HG03175 (cell line): Measurements from ENCODE around the gene SMYD3.
"Not testable (repeated sequence)": the region's sequence is repeated elsewhere in the genome, so short reads cannot be mapped to it uniquely, and the experiment has no call there.

Experiments used
- ATAC-seq: cut with Tn5 transposase; IDR thresholded peaks from one replicate; pipeline ENCODE4 v1.9.1; 2021; ENCODE audit warnings: mild to moderate bottlenecking, moderate library complexity; ENCODE audit not compliant: unreplicated experiment

The SMYD3 gene

DNA sequence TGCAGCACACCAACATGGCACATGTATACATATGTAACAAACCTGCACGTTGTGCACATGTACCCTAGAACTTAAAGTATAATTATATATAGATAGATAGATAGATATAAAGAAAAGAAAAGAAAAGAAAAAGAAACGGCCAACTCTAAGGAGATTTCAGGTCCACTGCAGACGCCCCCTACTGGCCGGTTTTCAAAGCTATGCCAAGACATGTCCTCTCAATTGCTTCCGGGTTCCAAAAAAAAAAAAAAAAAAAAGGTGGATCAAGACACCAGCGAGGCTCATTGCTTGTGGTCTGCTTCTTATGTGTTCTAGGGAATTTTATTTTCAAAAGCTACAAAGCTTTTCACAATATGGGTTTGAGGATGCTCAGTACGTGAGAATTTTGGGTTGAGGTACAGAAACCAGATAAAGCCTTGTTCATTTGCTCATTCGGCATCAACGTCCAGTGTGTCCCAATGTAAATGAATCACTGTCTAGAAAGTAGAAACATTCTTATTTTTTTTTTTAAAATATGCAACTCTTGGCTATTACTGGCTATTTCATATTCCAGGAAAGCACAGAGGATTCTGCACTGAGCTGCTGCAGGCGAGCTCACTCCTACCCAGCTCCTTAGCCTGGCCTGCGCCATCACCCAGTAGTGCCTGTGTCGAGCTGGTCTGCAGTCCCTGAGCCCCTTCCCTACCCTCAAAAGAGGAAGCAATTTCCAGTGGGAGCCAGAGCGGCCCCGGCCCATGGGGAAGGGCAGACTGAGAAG is 709.3 kb downstream of the SMYD3 start:
- no peak for ATAC-seq

DNA sequence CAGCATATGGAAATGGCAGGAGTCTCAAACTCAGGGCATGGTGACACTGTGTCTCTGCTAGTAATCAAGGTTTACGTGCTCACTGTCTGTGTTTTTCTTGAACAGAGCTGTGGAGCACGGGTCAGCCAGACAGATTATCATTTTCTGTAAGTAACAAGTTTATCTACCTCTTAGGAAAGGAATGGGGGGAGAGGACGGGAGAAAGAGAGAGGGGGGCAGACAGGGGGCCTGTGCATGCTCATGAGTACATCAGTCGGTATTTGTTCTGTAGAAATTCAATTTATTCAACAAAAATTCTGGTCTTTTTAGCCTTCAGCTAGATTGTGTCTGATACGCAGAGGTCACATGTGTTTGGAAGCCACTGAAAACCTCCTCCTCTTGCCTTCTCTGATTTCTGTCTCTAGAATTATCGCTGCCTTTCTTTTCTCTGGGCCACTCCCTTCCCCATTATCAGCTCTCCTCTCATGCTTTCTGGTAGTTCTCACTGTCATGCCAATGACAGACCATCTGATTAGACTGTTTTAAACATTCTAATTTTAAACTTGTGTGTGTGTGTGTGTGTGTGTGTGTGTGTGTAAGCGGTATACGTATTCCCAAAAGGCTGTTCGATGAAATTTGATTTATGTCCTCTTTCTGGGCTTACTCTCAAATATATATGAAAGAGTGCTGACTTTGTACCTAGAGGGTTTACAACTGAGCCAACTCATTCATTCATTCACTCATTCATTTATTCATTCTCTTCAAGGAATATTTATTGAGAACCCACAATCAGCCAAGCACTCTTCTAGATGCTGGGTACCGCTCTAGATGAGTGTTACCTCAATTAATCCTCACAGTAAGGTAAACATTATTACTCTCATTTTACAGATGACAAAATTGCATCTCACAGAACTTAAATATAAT is 715.4 kb downstream of the SMYD3 start:
- ATAC-seq = no peak

DNA sequence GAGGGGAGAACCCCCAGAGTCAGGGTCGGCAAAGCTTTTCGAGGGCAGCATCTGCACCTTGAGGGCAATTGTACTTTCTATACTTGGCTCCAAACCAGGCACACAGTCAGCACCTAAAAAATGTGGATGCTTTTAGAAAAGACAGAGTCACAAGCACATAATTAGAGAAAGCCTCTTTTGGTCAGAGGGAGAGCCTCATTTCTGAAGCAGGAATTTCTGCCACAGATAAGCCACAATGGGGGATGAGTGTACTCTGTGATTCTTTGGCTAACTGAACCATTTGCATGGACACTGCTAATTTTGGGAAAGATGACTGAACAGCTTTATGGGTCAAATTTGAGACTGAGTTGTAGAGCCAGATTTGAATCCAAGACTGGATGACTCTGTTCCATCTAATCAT is 716.6 kb downstream of the SMYD3 start:
- no peak for ATAC-seq

DNA sequence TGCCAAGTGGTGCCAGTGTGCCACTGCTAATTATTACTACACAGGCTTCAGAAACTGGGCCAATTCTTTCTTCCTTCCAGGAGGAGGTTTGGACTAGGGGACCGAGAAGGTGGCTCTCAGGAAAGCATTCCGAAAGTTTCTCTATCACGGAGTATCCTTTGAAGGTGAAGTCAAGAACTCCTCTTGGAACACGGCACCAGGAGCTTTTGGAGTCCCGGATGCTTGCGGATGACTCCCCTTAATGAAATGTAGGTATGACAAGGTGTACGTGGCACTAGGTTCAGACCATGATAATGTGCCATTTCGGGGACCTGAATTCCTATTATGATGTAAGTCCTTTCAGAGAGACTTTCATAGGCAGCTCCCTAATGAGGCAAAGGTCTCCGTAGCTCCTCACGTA is 718.2 kb downstream of the SMYD3 start:
- ATAC-seq = no peak

DNA sequence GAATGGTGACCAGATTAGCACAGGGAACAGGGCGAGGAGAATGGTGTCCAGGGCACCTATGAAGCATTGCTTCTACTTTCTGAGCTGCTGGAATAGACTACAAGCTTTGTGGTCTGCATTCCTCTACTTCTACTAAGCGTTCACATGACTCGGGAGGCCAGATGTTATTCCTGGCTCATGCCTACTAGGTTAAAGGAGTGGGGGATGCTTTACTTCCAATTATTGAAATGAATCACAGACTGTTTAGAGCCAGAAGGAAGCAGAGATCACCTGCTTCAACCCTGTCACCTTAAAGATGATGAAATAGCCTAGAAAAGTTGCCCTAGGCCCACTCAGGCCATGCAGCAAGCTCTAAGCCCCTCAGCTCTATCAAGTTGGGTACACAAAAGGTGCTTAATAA is 718.8 kb downstream of the SMYD3 start:
- ATAC-seq = no peak

DNA sequence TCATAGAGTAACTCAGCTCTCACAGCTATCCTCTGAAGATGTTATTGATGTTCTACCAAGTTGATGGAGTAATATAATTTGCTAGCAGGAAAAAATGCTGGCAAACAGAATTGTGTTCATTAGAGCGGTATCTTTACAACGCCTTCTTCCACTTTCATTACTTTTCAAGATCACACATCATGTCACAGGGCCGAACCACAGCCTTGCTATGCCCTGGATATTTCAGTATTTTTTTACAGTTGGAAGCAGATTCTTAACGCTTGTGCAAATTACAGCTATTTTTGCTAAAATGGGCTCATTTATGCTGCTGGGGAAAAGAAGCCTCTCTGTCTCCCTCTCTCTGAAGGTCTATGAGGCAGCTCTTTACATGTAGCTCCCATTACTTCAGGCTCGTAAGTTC is 720.1 kb downstream of the SMYD3 start:
- no peak for ATAC-seq

DNA sequence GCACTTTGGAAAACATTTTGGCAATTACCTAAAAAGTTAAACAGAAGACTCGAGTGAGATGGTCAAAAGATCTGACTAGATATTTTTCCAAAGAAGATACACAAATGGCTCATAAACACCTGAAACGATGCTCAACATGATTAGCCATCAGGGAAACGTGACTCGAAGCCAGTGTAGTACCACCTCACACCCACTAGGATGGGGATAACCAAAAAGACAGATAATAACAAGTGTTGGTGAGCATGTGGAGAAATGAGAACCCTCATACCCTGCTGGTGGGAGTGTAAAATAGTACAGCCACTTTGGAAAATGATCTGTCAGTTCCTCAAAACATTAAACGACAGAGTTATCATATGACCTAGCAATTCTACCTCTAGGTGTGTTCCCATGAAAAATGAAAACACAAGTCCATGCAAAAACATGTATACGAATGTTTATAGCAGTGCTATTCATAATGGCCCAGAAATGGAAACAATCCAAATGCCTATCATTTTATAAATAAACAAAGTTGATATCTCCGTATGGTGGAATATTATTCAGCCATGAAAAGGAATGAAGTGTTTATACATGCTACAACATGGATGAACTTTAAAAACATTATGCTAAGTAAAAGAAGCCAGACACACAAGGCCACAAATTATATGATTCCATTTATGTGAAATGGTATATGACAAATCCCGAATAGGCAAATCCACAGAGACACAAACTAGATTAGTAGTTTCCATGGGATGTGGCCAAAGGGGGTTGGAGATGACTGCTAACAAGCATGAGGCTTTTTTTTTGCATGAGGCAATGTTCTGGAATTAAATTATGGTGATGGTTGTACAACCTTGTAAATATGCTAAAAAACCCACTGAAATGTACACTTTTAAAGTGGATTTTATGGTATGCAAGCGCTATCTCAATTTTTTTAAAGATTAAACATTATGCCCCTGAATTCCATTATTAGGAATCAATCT is 727.0 kb downstream of the SMYD3 start:
- no peak for ATAC-seq

DNA sequence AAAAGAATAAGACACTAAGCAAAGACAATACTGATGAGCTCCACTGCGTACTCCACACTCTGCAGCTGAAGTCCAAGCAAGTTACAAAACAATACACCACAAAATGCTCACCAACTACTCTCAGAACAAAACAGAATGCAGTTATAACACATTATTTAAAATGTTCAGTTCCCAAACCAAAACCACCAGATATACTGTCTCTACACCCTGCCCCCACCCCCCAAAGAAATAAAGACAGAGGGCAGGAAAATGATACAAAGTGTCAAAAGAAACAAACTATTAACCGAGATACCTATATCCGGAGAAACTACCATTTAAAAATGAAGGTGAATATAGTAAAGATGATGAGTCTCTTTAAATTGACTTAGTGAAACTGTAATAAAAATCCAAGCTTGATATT is 729.3 kb downstream of the SMYD3 start:
- no peak for ATAC-seq

DNA sequence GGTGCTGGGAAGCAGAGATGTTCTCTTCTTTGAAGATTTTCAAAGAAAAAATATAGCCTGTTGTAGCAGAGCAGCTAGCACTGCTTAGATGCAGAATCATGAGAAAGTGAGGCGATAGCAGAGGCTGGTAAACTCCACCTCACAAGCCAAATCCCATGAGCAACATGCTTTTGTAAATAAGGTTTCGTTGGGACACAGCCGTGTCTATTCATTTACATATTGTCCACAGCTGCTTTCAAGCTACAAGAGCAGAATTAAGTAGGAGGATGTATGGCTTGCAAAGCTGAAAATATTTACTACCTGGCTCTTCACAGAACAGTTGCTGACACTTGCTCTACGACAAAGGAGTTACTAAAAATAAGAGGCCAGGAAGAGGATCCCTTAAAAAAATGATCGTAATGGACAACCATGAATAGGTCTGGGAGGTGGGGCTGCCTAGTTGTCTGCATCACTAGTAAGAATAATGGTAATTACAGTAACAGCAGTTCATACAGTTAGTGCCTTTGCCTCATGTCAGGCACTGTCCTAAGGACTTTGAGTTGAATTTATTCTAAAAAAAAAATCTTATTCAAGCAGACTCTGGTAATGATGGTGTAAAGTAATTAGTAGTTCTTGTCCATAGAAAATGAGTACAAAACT is 730.3 kb downstream of the SMYD3 start:
- no peak for ATAC-seq

DNA sequence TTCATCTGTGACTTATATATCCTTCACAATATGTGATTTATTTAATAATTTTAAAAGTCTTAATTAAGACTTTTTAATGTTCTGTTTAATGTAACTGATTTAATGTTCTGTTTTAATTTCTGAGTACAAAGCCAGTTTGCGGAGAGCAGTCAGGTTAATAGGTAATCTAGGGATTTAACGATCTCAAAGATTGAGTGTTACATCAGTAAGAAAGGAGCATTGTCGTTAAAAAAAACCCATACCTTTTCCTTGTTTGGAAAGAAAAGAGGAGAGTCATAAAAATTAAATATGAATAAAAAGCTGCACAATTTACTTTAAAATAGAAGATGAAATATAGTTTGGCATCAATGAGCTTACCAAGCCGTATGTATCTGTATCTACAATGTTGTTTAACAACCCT is 730.9 kb downstream of the SMYD3 start:
- no peak for ATAC-seq

DNA sequence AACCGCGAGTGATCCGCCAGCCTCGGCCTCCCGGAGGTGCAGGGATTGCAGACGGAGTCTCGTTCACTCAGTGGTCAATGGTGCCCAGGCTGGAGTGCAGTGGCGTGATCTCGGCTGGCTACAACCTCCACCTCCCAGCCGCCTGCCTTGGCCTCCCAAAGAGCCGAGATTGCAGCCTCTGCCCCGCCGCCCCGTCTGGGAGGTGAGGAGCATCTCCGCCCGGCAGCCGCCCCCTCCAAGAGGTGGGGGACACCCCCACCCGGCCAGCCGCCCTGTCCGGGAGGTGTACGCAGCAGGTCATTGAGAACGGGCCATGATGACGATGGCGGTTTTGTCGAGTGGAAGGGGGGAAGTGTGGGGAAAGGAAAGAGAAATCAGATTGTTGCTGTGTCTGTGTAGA is 732.1 kb downstream of the SMYD3 start:
- not testable (repeated sequence) for ATAC-seq

DNA sequence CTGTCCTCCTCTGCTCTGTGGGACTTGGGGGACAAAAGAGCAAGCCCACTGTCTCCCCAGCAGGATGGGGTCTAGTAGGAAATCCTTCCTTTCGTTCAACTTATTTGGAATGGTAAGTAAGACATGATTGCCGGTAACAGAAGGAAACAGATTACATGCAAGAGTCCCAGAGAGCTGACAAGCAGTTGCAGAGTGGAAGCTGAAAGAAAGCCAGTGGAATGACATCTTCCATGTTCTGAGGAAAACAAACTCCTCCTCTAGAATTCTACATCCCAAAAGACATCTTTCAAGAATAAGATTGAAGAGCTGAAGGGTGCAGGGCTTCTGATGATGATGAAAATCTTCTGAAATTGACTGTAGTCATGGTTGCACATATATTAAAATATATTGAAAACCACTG is 732.9 kb downstream of the SMYD3 start:
- ATAC-seq = no peak

DNA sequence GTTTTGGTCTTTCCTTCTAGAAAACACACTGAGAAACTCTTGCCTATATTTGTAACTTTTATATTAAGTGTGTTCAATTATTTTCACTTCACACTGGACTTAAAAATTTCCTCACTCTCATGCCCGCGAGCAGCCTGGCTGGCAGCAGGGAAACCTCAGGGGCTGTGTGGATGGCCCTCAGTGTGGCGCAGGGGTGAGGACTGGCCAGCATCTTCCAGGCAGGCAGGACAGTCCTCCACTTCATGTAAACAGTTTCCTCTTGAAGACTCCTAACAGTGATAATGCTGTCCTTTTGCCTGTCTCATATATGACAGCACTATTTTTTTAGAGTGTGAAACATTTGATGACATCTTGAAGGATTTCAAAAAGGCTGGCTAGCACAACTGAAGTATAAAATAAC is 733.7 kb downstream of the SMYD3 start:
- no peak for ATAC-seq

DNA sequence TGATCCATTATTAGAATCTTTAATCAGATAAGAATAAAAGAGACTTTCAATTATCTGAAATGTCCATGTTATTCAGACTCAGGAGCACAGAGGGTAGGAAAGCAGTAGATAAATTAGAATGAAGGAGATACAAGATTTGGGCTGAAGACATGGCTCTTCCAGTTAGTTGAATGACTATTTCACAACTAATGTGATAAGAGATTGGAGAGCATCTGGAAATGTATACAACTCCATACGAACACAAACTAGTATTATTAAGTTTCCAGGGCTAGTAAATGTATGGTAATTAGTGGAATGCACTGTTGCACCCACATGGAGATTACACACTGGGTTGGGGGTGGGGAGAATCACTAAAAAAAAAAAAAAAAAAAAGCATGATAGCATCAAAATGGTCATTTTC is 734.3 kb downstream of the SMYD3 start:
- no peak for ATAC-seq

DNA sequence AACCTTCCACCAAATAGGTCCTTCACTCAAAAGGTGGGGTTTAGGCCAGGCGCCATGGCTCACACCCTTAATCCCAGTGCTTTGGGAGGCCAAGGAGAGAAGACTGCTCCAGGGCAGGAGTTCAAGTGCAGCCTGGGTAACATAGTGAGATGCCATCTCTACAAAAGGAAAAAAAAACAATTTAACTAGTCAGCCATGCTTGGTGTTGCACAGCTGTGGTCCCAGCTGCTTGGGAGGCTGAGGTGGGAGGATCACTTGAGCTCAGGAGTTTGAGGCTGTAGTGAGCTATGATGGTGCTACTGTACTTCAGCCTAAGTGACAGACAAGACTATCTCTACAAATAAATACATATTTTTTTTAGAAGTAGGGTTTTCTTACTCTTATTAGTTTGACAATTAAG is 734.8 kb downstream of the SMYD3 start:
- no peak for ATAC-seq

DNA sequence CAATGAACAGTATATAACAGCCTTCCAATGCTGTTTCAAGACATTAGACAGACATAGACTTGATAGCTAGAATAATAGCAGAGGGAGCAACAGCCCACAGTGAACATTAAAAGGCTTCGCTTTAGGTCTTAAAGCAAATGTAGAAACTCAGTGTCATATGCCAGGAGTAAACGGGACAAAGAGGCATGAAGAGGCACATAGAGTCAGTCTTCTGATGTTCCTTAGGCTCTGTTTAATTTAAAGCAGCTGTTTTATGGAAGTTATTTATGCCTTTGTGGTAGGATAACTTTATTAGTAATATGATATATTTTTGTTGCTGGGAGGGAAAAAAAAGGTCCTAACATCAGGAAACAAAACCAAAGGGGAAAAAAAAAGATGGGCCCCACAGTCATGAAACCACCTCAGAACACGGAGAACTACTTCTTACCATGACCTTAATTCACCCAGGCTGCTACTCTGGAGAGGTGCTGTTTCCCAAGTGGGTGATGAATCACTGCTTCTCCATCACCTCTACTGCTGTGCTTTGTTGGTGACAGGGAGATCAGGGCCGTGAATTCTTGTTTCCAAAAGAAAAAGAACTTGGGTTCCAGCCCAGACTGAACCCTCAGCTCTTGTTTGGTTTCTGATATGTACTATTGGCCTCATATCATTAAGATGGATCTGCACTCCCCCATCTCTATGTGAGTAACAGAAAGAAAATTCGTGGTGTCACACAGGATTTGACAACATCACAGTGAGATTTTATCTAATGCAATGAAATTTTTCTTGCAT is 735.4 kb downstream of the SMYD3 start:
- no peak for ATAC-seq

DNA sequence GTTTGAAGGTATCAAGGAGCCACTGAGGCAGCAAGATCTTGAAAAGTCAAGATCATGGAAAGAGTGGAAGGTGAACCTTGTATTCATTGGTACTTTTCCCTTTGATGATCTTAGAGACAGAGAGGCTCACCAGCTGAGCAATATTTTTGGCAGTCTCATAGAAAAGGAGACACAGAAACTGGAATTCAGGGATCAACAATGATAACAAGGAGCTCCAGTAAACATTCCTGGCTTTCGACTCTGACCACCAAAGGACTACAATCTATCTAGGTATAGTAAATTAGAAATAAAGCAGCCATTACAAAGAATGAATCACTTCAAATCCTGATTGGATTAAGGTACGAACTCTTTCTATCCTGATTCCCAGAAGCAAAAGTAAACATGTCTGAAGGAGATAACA is 736.9 kb downstream of the SMYD3 start:
- ATAC-seq = no peak

DNA sequence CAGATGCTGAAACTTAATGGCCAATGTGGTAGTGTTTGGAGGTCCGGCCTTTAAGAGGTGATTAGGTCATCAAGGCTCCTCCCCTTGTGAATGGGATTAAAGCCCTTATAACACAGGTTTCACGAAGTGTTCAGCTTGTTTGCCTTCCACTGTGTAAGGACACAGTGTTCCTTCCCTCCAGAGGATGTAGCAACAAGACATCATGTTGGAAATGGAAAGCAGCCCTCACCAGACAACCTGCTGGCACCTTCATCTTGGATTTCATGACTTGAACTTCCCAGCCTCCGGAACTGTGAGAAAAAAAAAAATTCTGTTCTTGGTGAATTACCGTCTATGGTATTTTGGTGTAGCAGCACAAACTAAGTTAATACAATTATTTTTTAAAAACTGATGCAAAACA is 738.5 kb downstream of the SMYD3 start:
- no peak for ATAC-seq

DNA sequence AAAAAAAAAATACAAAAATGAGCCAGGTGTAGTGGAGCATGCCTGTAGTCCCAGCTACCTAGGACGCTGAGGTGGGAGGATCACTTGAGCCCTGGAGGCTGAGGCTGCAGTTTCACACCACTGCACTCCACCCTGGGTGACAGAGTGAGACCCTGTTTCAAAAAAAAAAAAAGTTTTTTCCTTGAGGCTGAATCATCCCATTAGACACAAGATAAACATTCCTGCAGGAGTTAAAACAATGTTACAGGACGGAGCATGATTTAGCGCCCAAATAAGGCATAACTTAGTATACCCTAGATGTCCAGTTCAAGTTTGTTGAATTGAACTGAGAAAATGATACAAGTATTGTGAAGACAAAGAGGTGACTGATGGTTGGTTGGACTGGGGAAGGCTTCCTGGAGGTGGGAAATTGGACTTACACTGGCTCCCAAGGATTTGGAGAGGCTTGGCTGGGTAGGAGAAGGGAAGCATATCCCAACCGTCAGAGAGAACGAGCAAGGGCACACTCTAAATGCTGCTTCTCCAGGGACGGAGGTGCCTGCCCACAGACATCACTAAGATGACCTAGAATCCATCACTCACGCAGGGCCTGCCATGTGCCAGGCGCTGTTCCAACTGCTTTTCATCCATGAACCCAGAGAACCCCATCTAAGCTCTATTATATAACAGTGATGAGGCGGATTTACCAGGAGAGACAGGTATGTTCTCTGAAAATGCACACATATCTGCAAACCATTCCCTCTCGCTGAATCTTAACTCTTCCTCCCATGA is 741.7 kb downstream of the SMYD3 start:
- ATAC-seq = no peak
